ENCODE data around the gene AMPH.

The AMPH gene

DNA sequence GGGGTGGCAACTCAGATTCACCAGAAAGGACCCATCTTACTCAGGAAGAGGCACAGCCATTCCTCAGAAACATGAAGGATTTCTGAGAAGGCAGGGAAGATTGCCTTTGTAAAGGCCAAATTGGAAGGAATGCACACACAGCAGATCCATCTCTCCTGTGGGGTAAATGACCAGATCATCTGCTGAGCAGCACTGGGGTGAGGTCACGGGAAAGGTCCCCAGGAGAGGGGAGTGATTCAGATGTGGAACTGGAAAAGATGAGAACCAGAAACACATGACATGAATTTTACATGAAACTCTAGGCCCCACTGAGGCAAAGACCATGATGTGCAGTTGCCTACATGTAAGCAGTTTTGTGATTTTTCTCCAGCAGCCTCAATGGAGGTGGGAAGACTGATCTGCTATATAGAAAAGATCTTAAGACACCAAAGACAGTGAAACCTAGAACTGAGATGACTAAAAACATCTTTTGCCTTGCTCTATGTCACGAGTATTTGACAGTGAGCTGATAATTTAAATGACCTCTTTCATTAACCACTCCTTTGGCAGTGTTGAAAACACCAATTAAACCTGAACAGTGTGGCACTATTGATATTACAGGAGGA lies 91.6 kb downstream of the AMPH start:
- TF ChIP-seq, protein P1, sequence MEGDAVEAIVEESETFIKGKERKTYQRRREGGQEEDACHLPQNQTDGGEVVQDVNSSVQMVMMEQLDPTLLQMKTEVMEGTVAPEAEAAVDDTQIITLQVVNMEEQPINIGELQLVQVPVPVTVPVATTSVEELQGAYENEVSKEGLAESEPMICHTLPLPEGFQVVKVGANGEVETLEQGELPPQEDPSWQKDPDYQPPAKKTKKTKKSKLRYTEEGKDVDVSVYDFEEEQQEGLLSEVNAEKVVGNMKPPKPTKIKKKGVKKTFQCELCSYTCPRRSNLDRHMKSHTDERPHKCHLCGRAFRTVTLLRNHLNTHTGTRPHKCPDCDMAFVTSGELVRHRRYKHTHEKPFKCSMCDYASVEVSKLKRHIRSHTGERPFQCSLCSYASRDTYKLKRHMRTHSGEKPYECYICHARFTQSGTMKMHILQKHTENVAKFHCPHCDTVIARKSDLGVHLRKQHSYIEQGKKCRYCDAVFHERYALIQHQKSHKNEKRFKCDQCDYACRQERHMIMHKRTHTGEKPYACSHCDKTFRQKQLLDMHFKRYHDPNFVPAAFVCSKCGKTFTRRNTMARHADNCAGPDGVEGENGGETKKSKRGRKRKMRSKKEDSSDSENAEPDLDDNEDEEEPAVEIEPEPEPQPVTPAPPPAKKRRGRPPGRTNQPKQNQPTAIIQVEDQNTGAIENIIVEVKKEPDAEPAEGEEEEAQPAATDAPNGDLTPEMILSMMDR (IDR thresholded peaks at IDR 0.05) = no peak

GRCh38 chr7:38535073-38535472 lies 96.1 kb downstream of the AMPH start:
- H3K9me3 ChIP-seq = no peaks in the 10 kb centered on the region
- H3K36me3 ChIP-seq = no peaks in the 10 kb centered on the region
- no peaks in the 10 kb centered on the region for H3K4me1 ChIP-seq (ENCODE audit: control insufficient read depth in 1 of 2, insufficient read depth in 1 of 2, low read depth in 1 of 2, low read length in 1 of 2)
- no peak overlapping the region for H3K27ac ChIP-seq
- H3K4me3 ChIP-seq (ENCODE audit: low read depth in 1 of 2, low read length in 1 of 2) = no peak overlapping the region
- TF ChIP-seq, protein P1 (IDR thresholded peaks at IDR 0.05) = no peak
- H3K27me3 ChIP-seq = peaks cover 4% of the 10 kb centered on the region

More for the DNA sequence above, 91.6 kb downstream of the AMPH start:
- no peaks in the 10 kb centered on the region for H3K9me3 ChIP-seq
- no peak overlapping the region for H3K4me3 ChIP-seq (ENCODE audit: low read depth in 1 of 2, low read length in 1 of 2)
- no peaks in the 10 kb centered on the region for H3K4me1 ChIP-seq (ENCODE audit: control insufficient read depth in 1 of 2, insufficient read depth in 1 of 2, low read depth in 1 of 2, low read length in 1 of 2)
- peaks cover 4% of the 10 kb centered on the region for H3K27me3 ChIP-seq
- no peaks in the 10 kb centered on the region for H3K36me3 ChIP-seq
- no peak overlapping the region for H3K27ac ChIP-seq

DNA sequence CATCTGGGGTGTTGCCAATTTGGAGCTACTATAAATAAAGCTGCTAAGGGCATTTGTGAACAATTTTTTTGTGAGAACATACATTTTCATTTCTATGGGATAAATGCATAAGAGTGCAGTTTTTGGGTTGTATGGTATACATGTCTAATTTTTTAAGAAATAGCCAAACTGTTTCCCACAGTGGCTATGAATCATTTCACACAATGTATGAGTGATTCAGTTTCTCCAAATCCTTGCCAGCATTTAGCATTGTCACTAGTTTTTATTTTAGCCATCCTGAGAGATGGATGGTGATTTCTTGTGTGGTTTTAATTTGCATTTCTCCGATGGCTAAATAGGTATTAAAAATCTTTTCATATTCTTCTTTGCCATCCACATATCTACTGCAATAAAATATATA lies 105.3 kb downstream of the AMPH start:
- Histone ChIP-seq H3K9me3 (no peaks in the 10 kb centered on the region), H3K27me3 (no peaks in the 10 kb centered on the region), H3K27ac (no peak overlapping the region), H3K4me3 (ENCODE audit: low read depth in 1 of 2, low read length in 1 of 2) (no peak overlapping the region), H3K36me3 (no peaks in the 10 kb centered on the region), H3K4me1 (ENCODE audit: control insufficient read depth in 1 of 2, insufficient read depth in 1 of 2, low read depth in 1 of 2, low read length in 1 of 2) (no peaks in the 10 kb centered on the region)
- TF ChIP-seq, protein P1 (IDR thresholded peaks at IDR 0.05) = no peak

DNA sequence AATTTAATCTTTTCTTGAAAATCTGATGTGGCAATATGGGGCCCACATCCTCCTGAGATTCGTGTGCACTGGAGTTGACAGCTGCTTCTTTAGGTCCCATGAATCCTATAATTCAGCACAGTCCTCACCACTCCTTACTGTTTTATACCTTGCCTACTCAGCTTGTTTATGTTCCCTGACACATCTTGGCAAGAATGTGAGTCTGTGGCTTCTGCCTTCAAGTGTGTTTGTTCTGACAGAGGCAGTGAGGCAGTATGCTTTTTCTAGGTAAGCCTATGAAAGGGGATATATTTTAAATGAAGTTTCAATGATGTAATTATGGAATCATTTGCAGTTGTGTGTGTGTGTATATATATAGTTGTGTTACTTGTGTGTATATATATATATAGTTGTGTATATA lies 106.4 kb downstream of the AMPH start:
- H3K4me1 ChIP-seq (ENCODE audit: control insufficient read depth in 1 of 2, insufficient read depth in 1 of 2, low read depth in 1 of 2, low read length in 1 of 2) = no peaks in the 10 kb centered on the region
- H3K27ac ChIP-seq = no peak overlapping the region
- TF ChIP-seq, protein P1 (IDR thresholded peaks at IDR 0.05) = no peak
- H3K36me3 ChIP-seq = no peaks in the 10 kb centered on the region
- no peak overlapping the region for H3K4me3 ChIP-seq (ENCODE audit: low read depth in 1 of 2, low read length in 1 of 2)
- H3K27me3 ChIP-seq = no peaks in the 10 kb centered on the region
- no peaks in the 10 kb centered on the region for H3K9me3 ChIP-seq

DNA sequence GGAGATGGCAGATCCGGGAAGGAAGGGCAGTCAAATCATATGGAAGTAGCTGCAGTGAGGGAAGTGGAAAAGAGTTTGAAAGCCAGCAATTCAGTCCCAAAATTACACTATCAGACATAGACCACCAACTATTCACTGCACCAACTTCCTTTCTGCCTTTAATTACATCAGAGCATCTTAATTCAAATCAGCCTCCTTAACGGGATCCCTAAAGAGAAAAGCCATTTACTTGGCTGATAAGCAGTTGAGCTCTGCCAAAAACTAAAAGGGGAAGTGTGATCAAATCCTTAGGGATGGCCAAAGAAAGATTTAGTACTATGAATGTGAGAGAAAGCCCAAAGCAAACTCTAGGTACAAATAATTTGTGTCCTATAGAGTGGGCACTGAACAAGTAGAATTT lies 110.4 kb downstream of the AMPH start:
- Histone ChIP-seq H3K9me3 (no peaks in the 10 kb centered on the region), H3K27me3 (no peaks in the 10 kb centered on the region), H3K4me3 (ENCODE audit: low read depth in 1 of 2, low read length in 1 of 2) (no peak overlapping the region), H3K27ac (no peak overlapping the region), H3K4me1 (ENCODE audit: control insufficient read depth in 1 of 2, insufficient read depth in 1 of 2, low read depth in 1 of 2, low read length in 1 of 2) (no peaks in the 10 kb centered on the region), H3K36me3 (no peaks in the 10 kb centered on the region)
- TF ChIP-seq, protein P1 (IDR thresholded peaks at IDR 0.05) = no peak

Data from neutrophil (primary cell).